Effector memory CD8-positive, alpha-beta T cell (primary cell): Measurements from ENCODE around the gene ADAMTS13.
A peak's percentile ranks its signal among the peaks of the same experiment; 100 is the strongest.

ENCODE experiments used
- ATAC-seq: fragments of 150-1000 bp; cut with Tn5 transposase; replicated peaks from 2 replicates; pipeline ENCODE4 v1.10.0; 2021; ENCODE audit warnings: mild to moderate bottlenecking, moderate library complexity
- DNase-seq, 3 experiments: peaks; one replicate each; pipeline ENCODE4 v3.0.0; 2021
- H3K27ac Mint-ChIP-seq, 2 donors: one replicate each; pipeline ENCODE4 v1.8.0; 2022; ENCODE audit warnings: mild to moderate bottlenecking in 2 of 2, mixed read lengths in 2 of 2, moderate library complexity in 2 of 2
- H3K27me3 Mint-ChIP-seq, 2 donors: one replicate each; pipeline ENCODE4 v1.8.0; 2022; ENCODE audit warnings: mixed read lengths in 2 of 2
- H3K36me3 Mint-ChIP-seq: one replicate; pipeline ENCODE4 v1.8.0; 2022; ENCODE audit warnings: mild to moderate bottlenecking, moderate library complexity, mixed read lengths; ENCODE audit not compliant: insufficient read depth
- H3K4me1 Mint-ChIP-seq, 2 donors: one replicate each; pipeline ENCODE4 v1.8.0; 2022; ENCODE audit warnings: low read depth in 2 of 2, mixed read lengths in 2 of 2
- H3K4me3 Mint-ChIP-seq, 2 donors: one replicate each; pipeline ENCODE4 v1.8.0; 2022; ENCODE audit warnings: mild to moderate bottlenecking in 2 of 2, mixed read lengths in 2 of 2, moderate library complexity in 2 of 2
- H3K9me3 Mint-ChIP-seq, 2 donors: one replicate each; pipeline ENCODE4 v1.8.0; 2022; ENCODE audit warnings: mixed read lengths in 2 of 2

ADAMTS13 gene

GRCh38 chr9:133477461-133477860 lies 55.3 kb downstream of the ADAMTS13 start:
- ATAC-seq (no peak), DNase-seq (no peak)
- peaks cover 7 to 10% of the 10 kb centered on the region in 2 donors for H3K4me1 Mint-ChIP-seq
- no peaks in the 10 kb centered on the region for H3K9me3 Mint-ChIP-seq
- H3K36me3 Mint-ChIP-seq: peaks cover 4% of the 10 kb centered on the region
- H3K4me3 Mint-ChIP-seq: peak overlapping the region in 1 of 2 donors; percentile 80
- no peaks in the 10 kb centered on the region for H3K27me3 Mint-ChIP-seq
- H3K27ac Mint-ChIP-seq: peak overlapping the region in 1 of 2 donors; percentile 49

- no peaks in the 10 kb centered on the region for H3K9me3 Mint-ChIP-seq
- no peaks in the 10 kb centered on the region for H3K27me3 Mint-ChIP-seq
- DNase-seq: peak in 1 of 3 experiments; percentile 24
- peaks cover 7 to 10% of the 10 kb centered on the region in 2 donors for H3K4me1 Mint-ChIP-seq
- peak overlapping the region; percentile 77 to 80 for H3K4me3 Mint-ChIP-seq
- peak; percentile 22 for ATAC-seq
- peak overlapping the region in 1 of 2 donors; percentile 51 for H3K27ac Mint-ChIP-seq
- peaks cover 4% of the 10 kb centered on the region for H3K36me3 Mint-ChIP-seq
Measured at GRCh38 chr9:133477992-133478850, 56.1 kb downstream of the ADAMTS13 start.

GRCh38 chr9:133478851-133479711 lies 56.9 kb downstream of the ADAMTS13 start, which contains the start of gene SLC2A6:
TSS of gene SLC2A6 (minus strand) at chr9:133479099. CDS start at chr9:133479059, 40 bp downstream.
- Mint-ChIP-seq H3K4me1 (peaks cover 7 to 10% of the 10 kb centered on the region in 2 donors), H3K4me3 (peak within 1 kb of the TSS; percentile 77 to 80), H3K27ac (peak within 1 kb of the TSS; percentile 51 to 83), H3K9me3 (no peaks in the 10 kb centered on the region), H3K36me3 (peaks cover 4% of the 10 kb centered on the region), H3K27me3 (no peaks in the 10 kb centered on the region)
- peak; percentile 71 to 78 (median 74) for DNase-seq
- peak; percentile 95 for ATAC-seq

- DNase-seq (no peak), ATAC-seq (no peak)
- Mint-ChIP-seq H3K9me3 (no peaks in the 10 kb centered on the region), H3K4me1 (peaks cover 9 to 13% of the 10 kb centered on the region in 2 donors), H3K4me3 (no peak overlapping the region), H3K27ac (peak overlapping the region in 1 of 2 donors; percentile 14), H3K27me3 (no peaks in the 10 kb centered on the region), H3K36me3 (peaks cover 2% of the 10 kb centered on the region)
Measured at GRCh38 chr9:133483611-133484010, 61.4 kb downstream of the ADAMTS13 start.

- no peak for ATAC-seq
- no peak overlapping the region for H3K27ac Mint-ChIP-seq
Measured at GRCh38 chr9:133484671-133485437, 62.7 kb downstream of the ADAMTS13 start.

GRCh38 chr9:133485531-133486260 lies 63.5 kb downstream of the ADAMTS13 start:
- Mint-ChIP-seq H3K27ac (no peak overlapping the region), H3K9me3 (no peaks in the 10 kb centered on the region), H3K27me3 (peaks cover 15 to 18% of the 10 kb centered on the region in 2 donors), H3K4me3 (peak overlapping the region; percentile 59), H3K36me3 (no peaks in the 10 kb centered on the region), H3K4me1 (peaks cover 4% of the 10 kb centered on the region in 2 donors)
- DNase-seq (no peak), ATAC-seq (peak; percentile 28)

More at GRCh38 chr9:133484671-133485437, 62.7 kb downstream of the ADAMTS13 start:
- peaks cover 6 to 7% of the 10 kb centered on the region in 2 donors for H3K4me1 Mint-ChIP-seq
- no peaks in the 10 kb centered on the region for H3K9me3 Mint-ChIP-seq
- no peaks in the 10 kb centered on the region for H3K36me3 Mint-ChIP-seq
- DNase-seq: no peak
- H3K4me3 Mint-ChIP-seq: no peak overlapping the region
- H3K27me3 Mint-ChIP-seq: peaks cover 6 to 10% of the 10 kb centered on the region in 2 donors

GRCh38 chr9:133487331-133487725 lies 65.2 kb downstream of the ADAMTS13 start:
- Mint-ChIP-seq H3K27me3 (peaks cover 15 to 19% of the 10 kb centered on the region in 2 donors), H3K9me3 (no peaks in the 10 kb centered on the region), H3K4me1 (peaks cover 4% of the 10 kb centered on the region in 2 donors), H3K27ac (no peak overlapping the region), H3K36me3 (no peaks in the 10 kb centered on the region), H3K4me3 (no peak overlapping the region)
- no peak for ATAC-seq
- no peak for DNase-seq

- no peaks in the 10 kb centered on the region for H3K36me3 Mint-ChIP-seq
- H3K27ac Mint-ChIP-seq: no peak overlapping the region
- no peak for DNase-seq
- peaks cover 4% of the 10 kb centered on the region in 2 donors for H3K4me1 Mint-ChIP-seq
- no peak for ATAC-seq
- H3K4me3 Mint-ChIP-seq: no peak overlapping the region
- peaks cover 15 to 32% of the 10 kb centered on the region in 2 donors for H3K27me3 Mint-ChIP-seq
- H3K9me3 Mint-ChIP-seq: no peaks in the 10 kb centered on the region
Measured at GRCh38 chr9:133488686-133489252, 66.6 kb downstream of the ADAMTS13 start.

- Mint-ChIP-seq H3K9me3 (no peaks in the 10 kb centered on the region), H3K27ac (no peak overlapping the region), H3K4me1 (peaks cover 4% of the 10 kb centered on the region in 2 donors), H3K36me3 (no peaks in the 10 kb centered on the region), H3K27me3 (peaks cover 15 to 33% of the 10 kb centered on the region in 2 donors), H3K4me3 (no peak overlapping the region)
- DNase-seq (no peak), ATAC-seq (no peak)
Measured at GRCh38 chr9:133489253-133490190, 67.4 kb downstream of the ADAMTS13 start.

- Mint-ChIP-seq H3K4me1 (peaks cover 4% of the 10 kb centered on the region in 2 donors), H3K36me3 (no peaks in the 10 kb centered on the region), H3K27me3 (peaks cover 15 to 33% of the 10 kb centered on the region in 2 donors), H3K9me3 (no peaks in the 10 kb centered on the region), H3K27ac (no peak overlapping the region), H3K4me3 (no peak overlapping the region)
- ATAC-seq (no peak), DNase-seq (no peak)
Measured at GRCh38 chr9:133490201-133490681, 68.1 kb downstream of the ADAMTS13 start.
